ENCODE results near the gene SURF2. TPM values are rescaled to one million over a fixed set of nuclear protein-coding genes. Genes with fewer than 3 reads are reported as not detected.

SURF2 gene
- total and polyA plus RNA-seq, 9 of the 15 experiments (the other 6 are each of a cell fraction or from before 2014, with no cell fraction given): 5.5 to 82.5 (median 21.3) TPM

- TF ChIP-seq CHD7 (IDR thresholded peaks at IDR 0.05; ENCODE audit: low read depth, low read length): no peak
- TF ChIP-seq PBX2 (CRISPR knock-in tag; IDR thresholded peaks at IDR 0.05; ENCODE audit: low read depth): no peak
- TF ChIP-seq PBX2 (tag; conservative IDR thresholded peaks at IDR 0.05; ENCODE audit: low read depth): no peak
- no peak for TF ChIP-seq ARID1B (IDR thresholded peaks at IDR 0.05)
- no peak for TF ChIP-seq ZNF444 (CRISPR knock-in tag; IDR thresholded peaks at IDR 0.05)
- no peak for TF ChIP-seq ARID2 (IDR thresholded peaks at IDR 0.05)
- no peak for TF ChIP-seq CBX3 (IDR thresholded peaks at IDR 0.05; ENCODE audit: borderline replicate concordance in 1 of 2, low read length in 2 of 2)
- TF ChIP-seq RCOR1 (IDR thresholded peaks at IDR 0.05; ENCODE audit: borderline replicate concordance in 1 of 2, low read depth in 2 of 2, low read length in 2 of 2): peak in 1 of 2 experiments; percentile 45; a peak in 1 of 4 replicates
- TF ChIP-seq ZC3H8 (IDR thresholded peaks at IDR 0.05): no peak
- TF ChIP-seq KLF13 (tag; IDR thresholded peaks at IDR 0.05; ENCODE audit: borderline replicate concordance, low read depth): peak; percentile 81; the same call in 1 of the 2 replicates
- TF ChIP-seq TAL1 (IDR thresholded peaks at IDR 0.05): no peak
- no peak for TF ChIP-seq EP300 (IDR thresholded peaks at IDR 0.05; ENCODE audit: low read length)
These were observed 19.6 kb downstream of the SURF2 start, which contains the start of the genes STKLD1 and SURF4 (continued) for GRCh38 chr9:133375724-133376654.
